ENCODE results near the gene RNF39.
"Not testable (repeated sequence)": the region's sequence is repeated elsewhere in the genome, so short reads cannot be mapped to it uniquely, and the experiment has no call there.

Gene RNF39

DNA sequence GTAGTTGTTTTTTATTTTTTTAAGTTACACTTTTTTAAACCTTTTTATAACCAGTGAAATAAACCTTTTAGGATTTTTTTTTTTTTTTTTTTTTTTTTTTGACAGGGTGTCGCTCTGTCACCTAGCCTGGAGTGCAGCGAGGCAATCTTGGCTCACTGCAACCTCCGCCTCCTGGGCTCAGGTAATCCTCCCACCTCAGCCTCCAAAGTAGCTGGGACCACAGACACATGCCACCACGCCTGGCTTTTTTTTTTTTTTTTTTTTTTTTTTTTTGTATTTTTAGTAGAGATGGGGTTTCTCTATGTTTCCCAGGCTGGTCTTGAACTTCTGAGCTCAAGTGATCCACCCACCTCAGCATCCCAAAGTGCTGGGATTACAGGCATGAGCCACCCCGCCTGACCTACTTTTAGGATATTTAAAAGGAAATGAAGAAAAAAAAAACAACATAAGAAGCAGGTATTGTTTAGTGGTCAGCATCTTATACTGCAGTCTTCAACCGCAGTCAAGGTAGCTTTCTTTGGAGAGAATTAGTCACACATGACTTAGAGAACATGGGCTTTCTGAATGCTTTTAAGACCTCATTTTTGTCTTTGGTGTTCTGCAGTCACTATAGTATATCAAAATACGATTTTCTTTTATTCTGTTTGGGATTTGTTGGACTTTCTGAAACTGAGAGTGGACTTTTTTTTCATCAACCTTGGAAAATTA lies 12.9 kb downstream of the RNF39 start:
- DNase-seq (ENCODE audit: low read depth): no peak

DNA sequence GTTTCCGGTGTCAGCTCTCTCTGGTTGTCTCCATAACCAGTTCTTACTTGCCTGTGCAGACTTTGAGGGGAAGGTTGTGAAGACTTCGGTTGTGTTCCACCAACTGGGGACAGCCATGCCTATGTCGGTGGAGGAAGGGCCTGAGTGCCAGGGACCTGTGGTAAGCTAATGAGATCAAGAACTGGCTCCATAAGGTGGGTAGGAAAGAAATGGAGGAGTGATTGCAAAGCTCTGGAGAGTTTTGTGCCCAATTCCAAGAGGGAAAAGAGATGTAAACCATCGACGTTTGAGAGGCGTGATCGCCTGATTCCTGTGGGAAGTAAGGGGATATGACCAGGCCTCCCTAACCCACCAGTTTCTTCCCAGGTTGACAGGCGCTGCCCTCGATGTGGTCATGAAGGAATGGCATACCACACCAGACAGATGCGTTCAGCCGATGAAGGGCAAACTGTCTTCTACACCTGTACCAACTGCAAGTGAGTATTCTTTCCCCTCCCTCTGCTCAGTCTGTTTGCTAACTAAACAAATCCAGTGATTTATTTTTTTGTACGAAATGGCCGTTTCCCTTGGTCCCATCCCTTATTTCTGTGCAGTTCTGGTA lies 13.6 kb downstream of the RNF39 start:
- DNase-seq (ENCODE audit: low read depth): no peak

GRCh38 chr6:30061092-30061857 lies 14.3 kb downstream of the RNF39 start, which contains the start of gene POLR1H:
TSS of gene POLR1H (plus strand) at chr6:30061265. CDS start at chr6:30061525, 260 bp downstream.
- peak; percentile 82 for DNase-seq (ENCODE audit: low read depth)

DNA sequence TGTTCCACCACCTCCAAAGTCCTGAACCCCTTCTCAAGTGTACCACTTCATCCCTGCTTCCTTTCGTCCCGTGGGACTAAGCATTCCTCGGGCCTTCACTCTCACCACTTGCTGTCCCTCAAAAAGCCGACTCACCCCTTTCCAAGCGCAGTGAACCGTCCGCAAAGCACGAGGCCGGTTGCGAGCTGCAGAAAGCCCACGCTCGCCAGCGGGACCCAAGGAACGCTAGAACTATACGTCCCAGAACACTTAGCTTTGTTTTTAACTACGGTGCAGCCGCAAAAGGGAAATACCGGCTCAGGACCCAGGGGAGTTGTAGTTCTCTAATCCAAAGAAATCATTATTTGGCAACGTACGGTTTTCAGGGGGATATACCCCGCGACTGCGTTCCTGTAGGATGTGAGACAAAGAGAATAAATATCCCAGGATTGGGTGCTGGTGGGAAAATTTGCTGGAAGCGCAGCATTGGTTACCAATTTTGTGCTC lies 14.9 kb downstream of the RNF39 start:
- no peak for DNase-seq (ENCODE audit: low read depth)

DNA sequence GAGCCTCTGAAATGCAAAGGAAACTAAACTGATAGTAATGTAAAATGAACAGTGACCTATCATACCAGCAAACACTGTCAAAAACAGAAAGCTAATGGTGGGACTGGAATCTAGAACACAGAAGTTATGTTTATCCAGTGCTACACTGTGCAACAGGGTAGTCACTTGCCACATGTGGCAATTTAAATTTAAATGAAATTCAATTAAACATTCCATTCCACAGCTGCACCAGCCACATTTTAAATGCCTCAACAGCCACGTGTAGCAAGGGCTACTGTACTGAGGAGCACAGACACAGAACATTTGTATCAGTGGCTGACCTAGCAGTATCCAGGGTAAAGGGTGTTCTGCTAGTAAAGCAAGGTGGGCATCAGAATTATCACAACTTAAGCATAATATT lies 20.1 kb downstream of the RNF39 start:
- DNase-seq (ENCODE audit: low read depth): no peak

GRCh38 chr6:30053682-30054081 lies 21.9 kb downstream of the RNF39 start:
- no peak for DNase-seq (ENCODE audit: low read depth)

- DNase-seq (ENCODE audit: low read depth): no peak
Observed at GRCh38 chr6:30047220-30047619, 28.3 kb downstream of the RNF39 start.

DNA sequence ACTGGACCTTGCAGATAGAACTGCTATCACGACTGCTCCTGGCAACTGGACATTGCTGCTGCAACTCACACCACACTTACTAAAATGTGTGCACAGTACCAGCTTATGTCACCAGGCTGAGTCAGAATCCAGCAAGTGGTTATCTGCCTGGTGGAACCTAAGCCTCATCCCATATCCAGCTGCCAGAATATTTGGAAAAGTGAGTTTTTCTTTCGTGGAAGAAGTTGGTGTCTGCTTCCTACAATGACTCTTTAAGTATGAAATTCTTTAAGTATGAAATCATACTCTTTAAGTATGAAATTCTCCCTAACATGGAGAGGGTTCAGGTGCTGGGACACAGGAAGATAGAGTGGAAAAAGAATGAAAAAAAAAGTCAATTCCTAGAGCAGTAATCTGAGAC lies 30.9 kb downstream of the RNF39 start:
- no peak for DNase-seq (ENCODE audit: low read depth)

- no peak for DNase-seq (ENCODE audit: low read depth)
Observed at GRCh38 chr6:30043744-30044143, 31.8 kb downstream of the RNF39 start.

- DNase-seq (ENCODE audit: low read depth): no peak
Observed at GRCh38 chr6:30042914-30043313, 32.7 kb downstream of the RNF39 start.

GRCh38 chr6:30042476-30042875 lies 33.1 kb downstream of the RNF39 start:
- DNase-seq (ENCODE audit: low read depth): no peak

DNA sequence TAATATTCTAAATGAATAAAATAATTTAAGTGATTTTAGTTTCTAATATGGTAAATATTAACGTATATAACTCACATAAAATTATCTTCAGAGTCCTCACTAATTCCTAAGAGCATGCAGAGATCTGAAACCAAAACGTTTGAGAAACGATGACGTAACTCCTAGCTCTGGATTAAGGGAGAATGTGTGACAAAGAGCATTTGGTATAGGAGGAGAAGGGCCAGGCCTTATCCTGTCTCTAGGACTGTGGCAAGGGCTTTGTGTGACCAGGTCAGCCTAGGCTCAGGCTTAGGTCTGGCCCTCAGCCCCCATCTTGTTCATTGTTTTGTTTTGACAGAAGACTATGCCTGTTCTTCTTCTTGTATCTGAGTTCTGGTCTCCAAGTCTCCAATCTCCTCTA lies 33.7 kb downstream of the RNF39 start:
- DNase-seq (ENCODE audit: low read depth): no peak

GRCh38 chr6:30041221-30041620 lies 34.3 kb downstream of the RNF39 start:
- DNase-seq (ENCODE audit: low read depth): no peak

DNA sequence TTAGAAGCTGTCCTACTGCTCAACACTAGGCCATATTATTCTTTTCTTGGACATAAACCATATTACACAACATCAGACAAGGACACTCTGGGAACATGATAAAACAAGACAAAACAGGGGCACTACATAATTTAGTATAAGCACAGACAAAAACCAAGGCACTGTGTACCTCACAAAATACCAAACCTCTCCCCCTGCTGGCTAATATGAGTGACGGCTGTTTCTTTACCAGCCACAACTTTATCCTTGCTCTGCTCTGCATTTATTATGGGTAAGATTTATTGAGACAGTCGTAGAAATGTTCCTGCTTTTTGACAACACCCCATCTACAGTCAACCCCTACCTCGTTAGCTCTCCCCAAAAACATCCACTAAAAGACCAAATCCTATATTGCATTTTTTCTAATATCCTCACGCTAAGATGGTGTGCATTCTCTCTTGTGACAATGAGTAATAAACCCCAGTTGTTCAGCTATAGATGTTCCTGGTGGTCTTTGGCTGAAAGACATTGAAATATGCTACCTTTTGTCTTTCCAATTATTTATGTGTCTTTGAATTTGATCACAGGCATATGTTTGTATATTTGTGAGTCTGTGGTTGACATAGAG lies 38.3 kb downstream of the RNF39 start:
- DNase-seq (ENCODE audit: low read depth): no peak

DNA sequence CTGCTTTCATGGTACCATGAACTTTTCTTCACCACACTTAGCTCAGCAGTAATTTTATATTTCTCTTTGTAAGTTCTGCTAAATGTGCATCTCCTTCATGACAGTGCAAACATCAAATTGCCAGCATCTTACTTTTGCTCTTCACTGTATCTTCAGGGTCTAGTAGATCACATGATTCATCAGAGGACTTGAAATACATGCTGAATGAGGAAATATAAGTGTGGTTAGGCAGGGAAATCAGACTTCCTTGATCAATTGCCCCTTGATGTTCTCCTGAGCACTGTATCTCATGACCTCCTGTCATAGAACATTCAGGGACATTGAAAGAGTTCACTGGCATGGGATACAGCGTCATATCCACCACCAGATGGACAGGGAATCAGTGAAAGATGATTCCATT lies 39.8 kb downstream of the RNF39 start:
- no peak for DNase-seq (ENCODE audit: low read depth)

- not testable (repeated sequence) for DNase-seq (ENCODE audit: low read depth)
Observed at GRCh38 chr6:30033440-30033839, 42.1 kb downstream of the RNF39 start.

GRCh38 chr6:30031381-30031780 lies 44.2 kb downstream of the RNF39 start:
- no peak for DNase-seq (ENCODE audit: low read depth)

- no peak for DNase-seq (ENCODE audit: low read depth)
Observed at GRCh38 chr6:30029588-30029987, 46.0 kb downstream of the RNF39 start.

GRCh38 chr6:30025186-30025585 lies 50.4 kb downstream of the RNF39 start:
- DNase-seq (ENCODE audit: low read depth): no peak

DNA sequence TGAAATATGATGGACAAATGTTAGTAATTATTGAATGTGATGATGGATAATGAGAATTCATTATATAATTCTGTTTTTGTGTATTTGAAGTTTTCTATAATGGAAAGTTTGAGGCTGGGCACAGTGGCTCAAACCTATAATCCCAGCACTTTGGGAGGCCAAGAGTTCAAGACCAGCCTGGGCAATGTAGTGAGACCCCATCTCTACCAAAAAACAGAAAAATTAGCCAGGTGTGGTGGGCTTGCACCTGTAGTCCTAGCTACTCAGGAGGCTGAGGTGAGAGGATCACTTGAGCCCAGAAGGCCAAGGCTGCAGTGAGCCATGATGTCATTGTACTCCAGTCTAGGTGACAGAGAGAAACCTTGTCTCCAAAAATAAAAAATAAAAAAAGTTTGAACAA lies 52.9 kb downstream of the RNF39 start:
- not testable (repeated sequence) for DNase-seq (ENCODE audit: low read depth)

DNA sequence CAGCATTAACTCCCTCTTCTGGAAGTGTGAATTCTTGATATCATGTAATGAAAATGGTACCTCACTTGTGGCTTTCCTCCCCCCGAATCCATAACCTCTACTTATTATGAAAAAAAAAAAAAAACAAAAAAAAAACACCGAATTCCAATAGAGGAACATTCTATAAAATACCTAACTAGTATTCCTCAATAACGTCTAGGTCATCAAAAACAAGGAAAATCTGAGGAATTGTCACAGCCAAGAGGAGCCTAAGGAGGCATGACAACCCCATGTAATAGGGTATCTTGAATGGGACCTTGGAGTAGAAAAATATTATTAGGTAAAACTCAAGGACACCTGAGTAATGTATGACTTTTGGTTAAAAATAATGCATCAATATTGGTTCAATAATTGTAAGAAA lies 53.4 kb downstream of the RNF39 start:
- no peak for DNase-seq (ENCODE audit: low read depth)

DNA sequence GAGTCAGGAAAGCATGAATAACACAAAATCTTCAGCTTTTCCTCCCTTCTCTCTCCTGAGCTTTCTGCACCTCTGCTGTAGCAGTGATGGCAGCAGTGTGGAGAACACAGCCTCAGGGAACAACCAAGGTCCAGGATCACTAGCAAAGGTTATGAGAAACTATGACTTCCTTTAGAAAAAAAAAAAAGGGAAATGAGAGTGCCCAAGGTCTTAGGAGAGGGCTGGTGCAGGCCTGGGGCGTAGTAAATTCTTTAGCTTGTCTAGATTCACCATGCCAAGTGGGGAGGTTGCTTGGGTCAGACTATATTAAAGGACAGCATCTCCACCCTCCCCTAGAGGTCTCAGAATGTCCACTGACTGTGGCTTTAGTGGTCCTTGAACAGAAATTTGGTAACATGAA lies 54.9 kb downstream of the RNF39 start:
- DNase-seq (ENCODE audit: low read depth): no peak

Measured in stimulated activated CD8-positive, alpha-beta memory T cell treated with anti-CD3 and anti-CD28 coated beads, Interleukin-12 subunit alpha, Interleukin-12 subunit beta, amount 100 ng/mL, for 1 hour (primary cell).